GM13977 (cell line): Measurements from ENCODE around the gene CENPB.
A peak's percentile ranks its signal among the peaks of the same experiment; 100 is the strongest.

Experiments used
- DNase-seq: peaks from one replicate; pipeline ENCODE4 v3.0.0; 2012; ENCODE audit warnings: low spot score
- CTCF ChIP-seq: IDR thresholded peaks from 2 replicates; pipeline ENCODE4 v1.5.1; 2012; ENCODE audit warnings: mild to moderate bottlenecking, control low read depth; ENCODE audit not compliant: insufficient read depth; ENCODE audit errors: extremely low read depth, missing control alignments
- in situ Hi-C: fragments of 300-500 bp; cut with MboI; formaldehyde crosslinking; loops from one replicate; pipeline ENCODE4 v1.12.0; 2022; ENCODE audit warnings: low sequenced_read_pairs, low pct_unique_long_range_greater_than_20kb, mixed read lengths, inconsistent platforms; ENCODE audit not compliant: unreplicated experiment

CENPB gene

DNA sequence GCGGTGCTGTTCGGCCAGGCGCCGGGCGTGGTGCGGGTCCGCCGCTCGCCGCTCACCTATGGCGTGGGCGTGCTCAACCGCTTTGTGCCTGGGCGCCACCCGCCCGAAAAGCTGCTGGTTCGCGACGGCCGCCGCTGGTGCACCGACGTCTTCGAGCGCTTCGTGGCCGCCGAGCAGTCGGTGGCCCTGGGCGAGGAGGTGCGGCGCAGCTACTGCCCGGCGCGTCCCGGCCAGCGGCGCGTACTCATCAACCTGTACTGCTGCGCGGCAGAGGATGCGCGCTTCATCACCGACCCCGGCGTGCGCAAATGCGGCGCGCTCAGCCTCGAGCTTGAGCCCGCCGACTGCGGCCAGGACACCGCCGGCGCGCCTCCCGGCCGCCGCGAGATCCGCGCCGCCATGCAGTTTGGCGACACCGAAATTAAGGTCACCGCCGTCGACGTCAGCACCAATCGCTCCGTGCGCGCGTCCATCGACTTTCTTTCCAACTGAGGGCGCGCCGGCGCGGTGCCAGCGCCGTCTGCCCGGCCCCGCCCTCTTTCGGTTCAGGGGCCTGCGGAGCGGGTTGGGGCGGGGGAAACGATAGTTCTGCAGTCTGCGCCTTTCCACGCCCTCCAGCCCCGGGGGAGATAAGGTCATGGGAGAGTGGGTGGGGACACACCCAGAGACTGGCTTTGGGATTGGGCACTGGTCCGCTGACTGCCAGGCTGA, 34.7 kb downstream of the CENPB start:
- no peak for DNase-seq
- in situ Hi-C loops, result no loop called here

DNA sequence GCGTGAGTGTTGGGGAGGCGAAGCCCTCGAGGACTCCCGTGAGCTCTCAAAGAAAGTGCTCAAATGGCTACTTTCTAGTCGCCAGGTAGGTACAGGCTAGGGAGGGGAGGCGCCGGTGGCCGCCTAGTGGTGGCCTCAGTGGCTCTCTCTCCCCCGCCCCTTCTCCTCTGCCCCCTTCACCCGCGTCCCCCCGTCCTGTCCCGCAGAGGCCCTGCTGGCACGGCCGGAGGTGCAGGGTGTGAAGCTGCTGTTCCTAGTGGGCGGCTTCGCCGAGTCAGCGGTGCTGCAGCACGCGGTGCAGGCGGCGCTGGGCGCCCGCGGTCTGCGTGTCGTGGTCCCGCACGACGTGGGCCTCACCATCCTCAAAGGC, 35.2 kb downstream of the CENPB start:
- no peak for DNase-seq
- in situ Hi-C loops, result no loop called here
- no peak for TF ChIP-seq CTCF

More for the DNA sequence above, 34.7 kb downstream of the CENPB start:
- no peak for TF ChIP-seq CTCF

- TF ChIP-seq CTCF, result peak; percentile 56
- in situ Hi-C loops, result no loop called here
- peak; percentile 77 for DNase-seq
These were observed 36.6 kb downstream of the CENPB start for GRCh38 chr20:3749689-3750531.

GRCh38 chr20:3749087-3749688, 37.4 kb downstream of the CENPB start:
- no peak for TF ChIP-seq CTCF
- in situ Hi-C loops, result no loop called here
- DNase-seq, result no peak

DNA sequence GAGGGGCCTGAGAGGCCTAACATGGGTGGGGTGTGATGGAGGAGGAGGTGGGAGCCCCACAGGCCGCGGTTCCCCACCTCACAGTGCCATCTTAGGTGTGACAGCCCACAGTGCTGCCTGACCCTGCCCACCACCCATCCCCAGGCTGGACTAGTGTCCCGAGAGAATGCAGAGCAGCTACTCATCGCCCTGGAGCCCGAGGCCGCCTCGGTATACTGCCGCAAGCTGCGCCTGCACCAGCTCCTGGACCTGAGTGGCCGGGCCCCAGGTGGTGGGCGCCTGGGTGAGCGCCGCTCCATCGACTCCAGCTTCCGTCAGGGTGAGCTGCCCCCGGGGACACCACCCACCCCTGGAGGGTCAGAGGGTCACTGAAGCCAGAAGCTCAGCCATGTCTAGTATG, 38.5 kb downstream of the CENPB start:
- DNase-seq, result no peak
- in situ Hi-C loops, result no loop called here
- no peak for TF ChIP-seq CTCF

DNA sequence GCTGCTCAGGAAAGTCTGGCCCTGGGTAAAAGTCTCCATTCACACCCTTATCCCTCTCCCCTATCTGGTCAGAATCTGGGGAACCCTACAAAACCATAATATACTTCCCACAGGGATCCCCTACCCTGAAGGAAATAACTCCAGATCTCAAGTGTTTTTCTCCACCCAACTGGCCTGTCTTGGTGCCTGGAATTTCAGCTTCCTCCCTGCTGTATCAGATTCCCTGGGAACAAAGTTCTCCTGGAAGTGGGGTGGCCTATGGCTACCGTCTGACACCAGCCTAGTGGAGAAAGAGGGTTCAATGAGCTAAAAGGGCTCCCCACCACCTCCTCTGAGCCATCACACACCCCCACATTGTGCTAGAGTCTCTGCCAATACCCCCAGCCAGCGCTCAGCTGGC, 39.1 kb downstream of the CENPB start:
- no peak for DNase-seq
- TF ChIP-seq CTCF, result no peak
- in situ Hi-C loops, result no loop called here
